B cell (primary cell): Measurements from ENCODE around the gene PTGES. TPM values are rescaled to one million over a fixed set of nuclear protein-coding genes. Genes with fewer than 3 reads are reported as not detected.

Experiments used
- ATAC-seq: fragments of 200-7000 bp; cut with Tn5 transposase; one replicate; pipeline ENCODE4 v1.10.0; 2021; ENCODE audit warnings: low read depth, mild to moderate bottlenecking, moderate number of reproducible peaks, moderate library complexity
- CTCF ChIA-PET: fragments of 350-600 bp; sonication (Branson Sonifier 250); formaldehyde crosslinking; loops from one replicate; lab custom pipeline; 2021; ENCODE audit warnings: antibody characterized with exemption, inconsistent platforms; lab: Charles Lee
- POLR2A ChIA-PET: fragments of 350-600 bp; sonication (Branson Sonifier 250); formaldehyde crosslinking; loops from one replicate; lab custom pipeline; 2021; ENCODE audit warnings: antibody characterized with exemption; lab: Charles Lee
- DNase-seq: peaks from one replicate; pipeline ENCODE4 v3.0.0; 2013
- H2AFZ ChIP-seq: 2 replicates; pipeline ENCODE4 v1.6.1; 2012; ENCODE audit warnings: mild to moderate bottlenecking, low read depth, low read length; ENCODE audit not compliant: insufficient read depth, poor library complexity, severe bottlenecking
- H3K27ac ChIP-seq, 2 donors: 1 replicate in 1 of 2; 2 replicates in 1 of 2; pipeline ENCODE4 v1.5.1; 2012 to 2013; ENCODE audit warnings: low read length in 2 of 2, mild to moderate bottlenecking in 2 of 2, moderate library complexity in 1 of 2
- H3K27me3 ChIP-seq, 4 experiments: fragments of 200-600 bp in 1 of 4; sonication (generic) in 1 of 4; replicated peaks in 1 of 4; 1 replicate in 2 of 4; 2 replicates in 2 of 4; pipeline versions ENCODE4 v1.6.1 to v1.7.0; 2013 to 2016; ENCODE audit warnings: low read length in 3 of 4, mild to moderate bottlenecking in 2 of 4, mixed read lengths in 1 of 4, moderate library complexity in 1 of 4; ENCODE audit not compliant: insufficient read depth in 4 of 4, control insufficient read depth in 3 of 4; ENCODE audit errors: control extremely low read depth in 1 of 4
- H3K36me3 ChIP-seq, 2 experiments: replicated peaks in 1 of 2; 1 replicate in 1 of 2; 2 replicates in 1 of 2; pipeline versions ENCODE4 v1.6.1 to v1.7.1; 2013; ENCODE audit warnings: low read length in 1 of 2; ENCODE audit not compliant: insufficient read depth in 2 of 2, control insufficient read depth in 1 of 2; ENCODE audit errors: control extremely low read depth in 1 of 2, extremely low read depth in 1 of 2
- H3K4me1 ChIP-seq, 2 donors: fragments of 200-600 bp in 1 of 2; sonication (generic) in 1 of 2; 1 replicate in 1 of 2; 2 replicates in 1 of 2; pipeline versions ENCODE4 v1.5.1 to v1.6.1; 2013 to 2017; ENCODE audit warnings: low read length in 2 of 2; ENCODE audit not compliant: control insufficient read depth in 2 of 2, insufficient read depth in 2 of 2
- H3K4me2 ChIP-seq: replicated peaks from 2 replicates; pipeline ENCODE3; 2012; ENCODE audit warnings: mild to moderate bottlenecking, low read depth, low read length; ENCODE audit not compliant: poor library complexity, severe bottlenecking
- H3K4me3 ChIP-seq, 5 experiments: fragments of 200-600 bp in 1 of 5; sonication (generic) in 1 of 5; 1 replicate in 3 of 5; 2 replicates in 2 of 5; pipeline versions ENCODE4 v1.5.1 to v1.7.0; 2011 to 2016; ENCODE audit warnings: low read length in 4 of 5, mild to moderate bottlenecking in 4 of 5, low read depth in 2 of 5, control low read depth in 1 of 5, moderate library complexity in 1 of 5; ENCODE audit not compliant: insufficient read depth in 1 of 5; ENCODE audit errors: control extremely low read depth in 1 of 5, extremely low read depth in 1 of 5
- H3K79me2 ChIP-seq: fragments of 200-600 bp; sonication (generic); one replicate; pipeline ENCODE4 v1.6.0; 2016; ENCODE audit warnings: low read length; ENCODE audit not compliant: control insufficient read depth, insufficient read depth
- H3K9ac ChIP-seq: fragments of 200-600 bp; sonication (generic); 2 replicates; pipeline ENCODE4 v1.6.1; 2017; ENCODE audit warnings: mild to moderate bottlenecking, low read length, moderate library complexity
- H3K9me3 ChIP-seq, 3 donors: one replicate each; pipeline versions ENCODE4 v1.6.1 to v1.7.1; 2013; ENCODE audit warnings: low read length in 2 of 3; ENCODE audit not compliant: control insufficient read depth in 2 of 3, insufficient read depth in 1 of 3; ENCODE audit errors: control extremely low read depth in 1 of 3
- H4K20me1 ChIP-seq: 2 replicates; pipeline ENCODE4 v1.6.0; 2012; ENCODE audit warnings: mild to moderate bottlenecking, low read length; ENCODE audit not compliant: insufficient read depth, control insufficient read depth, poor library complexity, severe bottlenecking
- H3K27ac Mint-ChIP-seq: one replicate; pipeline ENCODE4 v1.8.0; 2021; ENCODE audit warnings: mixed read lengths
- H3K27me3 Mint-ChIP-seq: one replicate; pipeline ENCODE4 v1.8.0; 2021; ENCODE audit warnings: mixed read lengths
- H3K4me1 Mint-ChIP-seq: one replicate; pipeline ENCODE4 v1.8.0; 2021; ENCODE audit warnings: mixed read lengths
- H3K4me3 Mint-ChIP-seq: one replicate; pipeline ENCODE4 v1.8.0; 2021; ENCODE audit warnings: mixed read lengths
- H3K9me3 Mint-ChIP-seq: one replicate; pipeline ENCODE4 v1.8.0; 2022; ENCODE audit warnings: mixed read lengths; ENCODE audit not compliant: insufficient read depth
- CTCF ChIP-seq: fragments of 200-600 bp; IDR thresholded peaks from one replicate; pipeline ENCODE4 v1.8.0; 2022; ENCODE audit warnings: antibody characterized with exemption, mild to moderate bottlenecking
- EZH2 ChIP-seq: IDR thresholded peaks from 2 replicates; pipeline ENCODE4 v1.6.1; 2012; ENCODE audit warnings: borderline replicate concordance, low read depth, mild to moderate bottlenecking, moderate library complexity, low read length; ENCODE audit not compliant: insufficient read depth, poor library complexity, severe bottlenecking
- WGBS: methylation state at CpG from one replicate; pipeline ENCODE4 v1.1.5; 2013; ENCODE audit warnings: missing lambda C conversion rate; ENCODE audit not compliant: insufficient coverage; 5-methylcytosine and 5-hydroxymethylcytosine counted together
- intact Hi-C: fragments of 100-400 bp; cut with micrococcal nuclease; formaldehyde crosslinking; loops from one replicate; pipeline ENCODE4 v1.10.0; 2022
- polyA plus RNA-seq: library from polyadenylated mRNA; depleted of rRNA; stranded (reverse); fragments of >200 nt; gene quantifications from 2 replicates; pipeline ENCODE4 v1.2.3, GENCODE V29; 2012
- total RNA-seq, 2 donors: library from RNA; stranded (reverse); fragments of 120-200 nt in 1 of 2; gene quantifications; 1 replicate in 1 of 2; 2 replicates in 1 of 2; pipeline versions ENCODE4 v1.2.3 to v1.2.4, GENCODE V29; 2013 to 2022

The PTGES gene
- total and polyA plus RNA-seq, 2 donors (not counting 1 experiment from before 2014, with no cell fraction given): not detected

- Histone ChIP-seq H3K36me3 (no peaks in the 10 kb centered on the region), H4K20me1 (no peaks in the 10 kb centered on the region), H3K4me2 (no peak overlapping the region), H3K4me1 (no peaks in the 10 kb centered on the region), H3K9me3 (no peaks in the 10 kb centered on the region), H3K27ac (no peak overlapping the region), H2AFZ (no peak overlapping the region), H3K9ac (no peak overlapping the region), H3K27me3 (peaks cover 0 to 40% (median 9%) of the 10 kb centered on the region in 4 experiments), H3K79me2 (no peaks in the 10 kb centered on the region), H3K4me3 (no peak overlapping the region)
- H3K9me3 Mint-ChIP-seq: peaks cover 3% of the 10 kb centered on the region
- no peak overlapping the region for H3K27ac Mint-ChIP-seq
- TF ChIP-seq EZH2 (no peak), CTCF (no peak)
- no peak for ATAC-seq
- DNase-seq: no peak
- ChIA-PET CTCF (no interaction called here), POLR2A (no interaction called here)
- 7% methylated on average over 71 of the region's 71 CpGs for WGBS
- no peak overlapping the region for H3K4me3 Mint-ChIP-seq
- H3K27me3 Mint-ChIP-seq: peaks cover 34% of the 10 kb centered on the region
- peaks cover 2% of the 10 kb centered on the region for H3K4me1 Mint-ChIP-seq
- intact Hi-C loops: no loop called here
These were observed 55.7 kb downstream of the PTGES start for GRCh38 chr9:129696944-129697655.

DNA sequence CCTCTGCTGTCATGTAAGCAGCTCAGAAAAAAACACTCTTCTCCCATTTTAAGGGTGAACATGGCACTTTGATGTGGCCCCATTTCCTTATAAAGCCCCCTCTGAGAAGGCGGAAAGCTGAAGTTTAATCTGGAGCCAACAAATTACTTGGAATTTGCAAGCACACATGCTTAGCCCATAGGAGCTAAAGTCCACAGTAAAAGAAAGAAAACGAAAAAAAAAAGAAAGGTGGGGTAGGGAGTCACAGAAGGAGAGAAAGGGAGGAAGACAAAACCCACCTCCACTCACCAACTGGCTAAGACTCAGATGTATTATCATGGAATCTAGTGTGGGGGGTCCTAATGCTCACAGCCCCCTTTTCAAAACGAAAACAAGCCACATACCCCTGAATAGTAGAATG is 57.0 kb downstream of the PTGES start:
- H3K4me3 Mint-ChIP-seq: no peak overlapping the region
- CTCF ChIA-PET: interaction anchor here (0.9 kb wide), 1 partner anchor 41 kb away, joined by 3 read pairs; no protein-coding TSS in a partner anchor

More for the DNA sequence above, 57.0 kb downstream of the PTGES start:
- WGBS: 83% methylated on average over 2 of the region's 3 CpGs
- Mint-ChIP-seq H3K9me3 (peaks cover 3% of the 10 kb centered on the region), H3K27ac (no peak overlapping the region), H3K27me3 (peaks cover 32% of the 10 kb centered on the region), H3K4me1 (peaks cover 2% of the 10 kb centered on the region)
- Histone ChIP-seq H3K4me1 (no peaks in the 10 kb centered on the region), H3K9me3 (no peaks in the 10 kb centered on the region), H3K9ac (no peak overlapping the region), H4K20me1 (no peaks in the 10 kb centered on the region), H3K27me3 (peaks cover 0 to 40% (median 9%) of the 10 kb centered on the region in 4 experiments), H3K4me3 (no peak overlapping the region), H3K36me3 (no peaks in the 10 kb centered on the region), H3K4me2 (no peak overlapping the region), H2AFZ (no peak overlapping the region), H3K27ac (no peak overlapping the region), H3K79me2 (no peaks in the 10 kb centered on the region)
- ATAC-seq (no peak), DNase-seq (no peak)
- intact Hi-C loops: no loop called here
- POLR2A ChIA-PET: no interaction called here
- no peak for TF ChIP-seq CTCF
- no peak for TF ChIP-seq EZH2
